NCI-H187 (cell line): Measurements from ENCODE around the gene DGKG.

Source experiments
- DNase-seq, 2 experiments: peaks; one replicate each; lab custom pipeline; 2025; lab: John Stamatoyannopoulos, UW

The DGKG gene

GRCh38 chr3:186209810-186210752 lies 152.0 kb downstream of the DGKG start:
- no peak for DNase-seq

DNA sequence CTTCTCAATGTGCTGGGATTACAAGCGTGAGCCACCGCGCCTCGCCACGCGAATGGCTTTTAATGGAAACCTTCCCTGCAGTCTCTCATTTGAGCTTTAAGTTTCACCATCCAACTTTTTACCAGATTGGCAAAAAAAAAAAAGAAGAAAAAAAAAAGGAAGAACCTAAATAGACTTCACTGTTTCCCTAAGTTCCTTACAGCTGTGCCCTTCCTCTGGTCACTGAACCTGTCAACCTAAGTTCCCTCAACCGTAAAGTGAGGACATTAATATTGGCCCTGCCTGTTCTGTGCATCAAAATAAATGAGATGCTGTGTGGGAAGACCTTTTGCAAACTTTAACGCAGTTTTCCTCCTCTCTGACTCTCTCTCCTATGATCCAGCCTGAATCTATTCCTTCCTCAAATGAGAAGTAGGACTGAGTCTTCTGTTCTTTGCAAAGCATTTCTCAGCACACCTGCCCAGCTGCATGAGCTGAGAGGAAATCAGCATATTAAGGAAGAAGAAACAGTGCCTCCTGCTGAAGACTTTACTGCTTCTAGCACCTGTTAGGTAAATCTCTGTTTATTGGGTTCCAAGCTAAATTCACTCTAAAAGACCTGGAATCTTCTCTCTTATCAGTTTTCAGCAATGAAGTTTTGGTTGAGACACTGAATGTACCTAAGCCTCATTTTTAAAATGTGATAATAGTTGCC lies 153.6 kb downstream of the DGKG start:
- DNase-seq, result no peak

GRCh38 chr3:186207515-186207914 lies 154.5 kb downstream of the DGKG start:
- DNase-seq, result no peak

DNA sequence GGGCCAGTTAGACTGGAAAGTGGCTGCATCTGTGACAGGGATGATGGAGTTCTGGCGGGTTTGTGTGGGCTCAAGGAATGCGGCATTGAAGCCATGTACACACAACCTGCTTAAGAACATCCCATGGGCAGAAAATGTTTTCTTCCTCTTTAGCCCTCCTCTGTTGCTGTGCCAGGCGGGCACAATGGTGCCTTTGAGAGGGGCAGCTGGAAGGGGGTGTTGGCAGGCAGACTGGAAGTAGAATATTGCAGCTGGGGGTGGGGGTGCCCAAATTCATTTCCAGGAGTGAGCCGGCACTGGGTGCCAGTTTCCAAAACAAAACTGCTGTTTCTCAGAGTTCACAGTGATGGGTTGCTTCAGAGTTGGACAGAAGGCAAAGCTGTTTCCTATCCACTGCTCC lies 161.3 kb downstream of the DGKG start:
- no peak for DNase-seq

- no peak for DNase-seq
Measured at GRCh38 chr3:186198442-186198841, 163.6 kb downstream of the DGKG start.

- DNase-seq, result no peak
Measured at GRCh38 chr3:186194451-186194811, 167.6 kb downstream of the DGKG start.

DNA sequence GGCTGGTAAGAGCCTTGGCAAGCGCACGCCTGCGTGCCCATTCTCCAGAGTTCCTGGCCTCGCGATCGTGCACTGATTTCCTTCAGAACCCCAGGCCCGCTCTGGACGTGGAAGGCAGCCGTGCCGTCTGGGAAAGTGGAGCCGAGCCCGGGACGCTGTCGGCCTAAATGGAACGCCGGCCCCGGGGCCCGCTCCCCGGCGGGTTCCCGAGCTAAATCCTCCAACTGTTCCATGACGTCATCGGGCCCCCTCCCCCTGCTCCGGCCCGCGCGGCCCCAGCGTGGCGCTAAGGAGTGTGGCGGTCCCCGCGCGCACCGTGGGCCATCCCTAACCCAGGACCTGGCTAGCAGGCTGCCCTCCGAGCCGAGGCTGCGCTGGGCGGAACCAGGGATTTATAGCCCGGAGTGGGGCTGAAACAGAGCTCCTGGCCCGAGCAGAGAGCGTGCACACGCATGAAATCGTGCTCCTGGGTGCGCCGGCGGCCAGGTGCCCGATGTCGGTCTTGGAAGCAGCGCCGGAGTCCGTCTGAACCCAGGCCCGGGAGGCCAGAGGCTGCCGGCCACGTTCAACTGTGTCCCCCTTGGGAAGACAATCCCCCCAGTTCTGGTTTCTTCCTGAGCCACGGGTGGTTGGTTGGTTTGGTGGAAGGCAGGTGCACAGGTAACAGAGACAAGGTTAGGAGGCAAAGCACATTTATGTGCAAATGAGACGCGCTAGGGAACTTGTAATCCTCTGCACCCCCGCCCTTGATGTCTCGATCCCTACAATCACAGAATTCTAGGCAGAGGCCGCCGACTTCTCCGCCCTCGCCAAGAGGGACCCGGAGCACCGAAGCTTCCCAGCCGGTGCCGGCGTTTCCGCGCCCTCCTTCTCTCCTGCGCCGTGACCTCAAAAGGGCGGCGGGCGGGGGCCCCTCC lies 168.2 kb downstream of the DGKG start:
- no peak for DNase-seq

DNA sequence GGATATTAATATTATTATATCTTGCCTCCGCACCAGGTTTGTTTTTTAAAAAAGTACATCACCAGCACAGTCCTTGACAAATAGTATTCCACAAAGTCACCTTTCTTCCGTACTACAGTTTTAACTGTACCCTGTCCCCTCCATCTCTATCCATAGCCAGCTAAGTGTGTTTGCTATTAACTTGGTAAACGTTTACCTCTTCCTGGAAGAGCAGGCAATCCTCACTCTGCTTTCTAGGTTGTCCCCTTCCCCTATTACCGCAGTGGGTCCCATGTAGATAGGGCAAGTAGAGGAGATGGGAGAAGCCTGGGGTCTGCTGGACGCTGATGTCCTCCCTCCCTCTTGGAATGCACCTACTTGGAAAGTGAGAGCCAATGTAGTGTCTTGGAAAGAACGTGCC lies 169.2 kb downstream of the DGKG start:
- no peak for DNase-seq

DNA sequence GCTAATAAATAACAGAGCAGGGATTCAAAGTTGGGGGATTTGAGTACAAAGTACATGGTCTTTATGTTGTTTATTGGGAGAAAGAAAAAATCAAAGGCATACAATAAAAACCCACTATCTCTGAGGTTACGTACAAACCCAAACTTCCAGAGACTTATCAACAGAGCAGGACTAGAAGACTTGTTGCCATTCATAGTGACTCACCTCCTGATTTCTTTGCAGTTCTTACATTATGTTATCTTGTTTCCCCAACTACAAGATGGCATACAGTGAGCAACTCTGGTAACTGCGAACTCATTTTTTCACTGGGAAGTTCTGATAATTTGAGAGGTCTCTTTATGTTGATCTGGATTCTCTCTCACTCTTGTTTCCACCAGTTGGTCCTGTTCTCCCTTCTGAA lies 172.5 kb downstream of the DGKG start:
- DNase-seq, result no peak

GRCh38 chr3:186187401-186188275 lies 174.4 kb downstream of the DGKG start:
- no peak for DNase-seq

DNA sequence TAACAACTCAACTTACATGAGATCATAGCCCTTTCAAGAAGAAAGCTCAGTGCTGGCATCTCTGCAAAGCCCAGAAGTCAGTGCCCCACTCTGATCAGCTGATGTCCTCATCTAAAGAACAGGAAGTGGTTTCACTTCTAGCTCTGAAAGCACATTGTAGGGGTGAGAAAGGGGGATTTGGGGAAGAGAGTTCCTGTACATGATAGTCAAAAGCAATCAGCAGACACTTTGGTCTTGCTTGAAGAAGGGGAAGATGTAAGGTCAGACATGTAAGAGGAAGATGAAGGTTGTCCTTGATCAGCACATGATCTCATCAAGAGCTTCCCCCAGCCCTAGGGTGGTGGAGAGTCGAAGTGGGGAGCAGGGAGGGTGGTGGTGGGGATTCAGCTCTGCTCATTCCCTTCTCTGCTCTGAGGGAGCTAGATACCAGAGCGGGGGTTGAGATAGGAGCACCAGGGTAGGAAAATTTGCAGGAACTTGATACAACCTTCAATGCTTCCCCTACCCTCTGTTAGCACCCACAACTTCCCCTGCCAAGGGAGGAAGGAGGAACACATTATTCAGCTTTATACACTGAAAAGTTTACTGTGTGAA lies 176.7 kb downstream of the DGKG start:
- DNase-seq, result no peak

- DNase-seq, result no peak
Measured at GRCh38 chr3:186184021-186184420, 178.0 kb downstream of the DGKG start.

- no peak for DNase-seq
Measured at GRCh38 chr3:186182850-186183249, 179.2 kb downstream of the DGKG start.

DNA sequence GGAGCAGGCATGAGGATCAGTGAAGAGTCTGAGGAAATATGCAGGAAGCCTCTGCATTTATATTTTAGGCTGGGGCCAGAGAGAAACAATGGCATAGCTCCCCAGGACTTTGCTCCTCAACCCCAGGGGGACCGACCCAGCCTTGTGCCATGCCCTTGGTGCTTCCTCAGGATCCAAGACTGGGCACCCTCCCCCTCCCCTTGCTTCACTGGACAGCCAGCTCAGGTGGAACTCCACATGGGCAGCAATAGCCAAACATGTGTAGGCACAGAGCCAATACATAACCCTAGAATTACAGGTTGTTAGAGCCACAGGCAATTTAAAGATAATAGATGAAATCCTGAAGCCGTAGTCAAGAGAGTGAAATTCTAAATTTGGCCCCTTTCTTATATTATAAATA lies 180.1 kb downstream of the DGKG start:
- DNase-seq, result no peak

GRCh38 chr3:186180891-186181481 lies 181.0 kb downstream of the DGKG start:
- no peak for DNase-seq

- DNase-seq, result no peak
Measured at GRCh38 chr3:186180151-186180550, 181.9 kb downstream of the DGKG start.

DNA sequence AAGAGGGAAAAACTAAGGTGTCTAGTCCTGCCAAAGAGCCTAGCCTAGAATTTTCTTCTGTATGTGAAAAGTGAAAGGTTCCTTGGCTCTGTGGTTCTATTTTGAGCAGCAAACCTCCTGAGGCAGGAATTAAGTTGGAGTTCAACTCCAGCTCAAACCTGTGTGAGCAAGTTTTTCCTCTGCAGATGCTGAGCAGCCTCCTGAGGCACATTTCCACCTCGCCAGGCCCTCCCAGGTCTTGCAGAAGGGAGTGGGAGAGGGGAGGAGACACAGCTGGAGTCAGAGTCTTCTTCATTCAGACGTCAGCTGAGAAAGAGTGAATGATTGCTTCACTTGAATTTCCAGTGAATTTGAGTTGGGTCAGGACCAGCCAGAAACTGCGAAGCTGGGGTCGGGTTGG lies 183.6 kb downstream of the DGKG start:
- DNase-seq, result no peak

GRCh38 chr3:186176373-186176990 lies 185.6 kb downstream of the DGKG start:
- DNase-seq, result no peak

- no peak for DNase-seq
Measured at GRCh38 chr3:186173224-186173815, 188.7 kb downstream of the DGKG start.

DNA sequence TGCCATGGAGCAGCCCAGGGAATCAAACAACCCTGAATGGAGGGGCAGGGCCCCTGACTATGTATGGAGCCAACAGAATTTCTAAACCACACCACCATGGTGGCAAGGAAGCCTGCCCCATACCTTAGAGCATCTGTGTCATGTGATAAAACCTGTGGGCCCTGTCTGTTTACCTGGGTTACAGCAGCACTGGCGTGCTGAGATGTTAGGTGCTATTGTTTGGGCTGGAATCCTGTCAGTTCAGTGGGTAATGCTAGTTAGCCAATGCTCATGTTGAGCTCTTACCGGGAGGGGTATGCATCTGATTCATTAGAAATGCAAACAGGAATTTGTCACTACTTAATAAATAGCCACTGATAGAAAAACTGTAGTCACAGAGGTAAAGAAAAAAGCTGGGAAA lies 189.7 kb downstream of the DGKG start:
- no peak for DNase-seq
